Kasumi-1 (cell line): ENCODE measurements around the gene PGLYRP3.

Source experiments
- DNase-seq, 2 experiments: peaks; one replicate each; lab custom pipeline; 2025; lab: John Stamatoyannopoulos, UW

PGLYRP3 gene

GRCh38 chr1:153260585-153261280 lies 52.0 kb downstream of the PGLYRP3 start:
- no peak for DNase-seq

- DNase-seq = no peak
Measured at GRCh38 chr1:153259387-153259786, 53.4 kb downstream of the PGLYRP3 start, which contains the start of gene LORICRIN. TSS of gene LORICRIN (plus strand) at chr1:153259687. CDS start at chr1:153260950, 1,263 bp downstream.

- DNase-seq = no peak
Measured at GRCh38 chr1:153253693-153254092, 59.1 kb downstream of the PGLYRP3 start.

- DNase-seq = no peak
Measured at GRCh38 chr1:153253076-153253475, 59.7 kb downstream of the PGLYRP3 start.

- no peak for DNase-seq
Measured at GRCh38 chr1:153251988-153252387, 60.8 kb downstream of the PGLYRP3 start.

- DNase-seq = peak in 1 of 2 experiments; percentile 23
Measured at GRCh38 chr1:153251562-153251961, 61.2 kb downstream of the PGLYRP3 start.

GRCh38 chr1:153251087-153251486 lies 61.7 kb downstream of the PGLYRP3 start:
- no peak for DNase-seq

- DNase-seq = no peak
Measured at GRCh38 chr1:153250166-153250565, 62.6 kb downstream of the PGLYRP3 start.

GRCh38 chr1:153248176-153248879 lies 64.4 kb downstream of the PGLYRP3 start:
- DNase-seq = no peak
